Left renal cortex interstitium (tissue), 4 donors: ENCODE data around the gene TCF23. TPM values are rescaled to one million over a fixed set of nuclear protein-coding genes. Genes with fewer than 3 reads are reported as not detected.
"Not testable (repeated sequence)": the region's sequence is repeated elsewhere in the genome, so short reads cannot be mapped to it uniquely, and the experiment has no call there.

ENCODE experiments used
- DNase-seq, 4 donors: peaks; one replicate each; pipeline ENCODE4 v3.0.0-alpha.2; 2013; ENCODE audit warnings: low read depth in 4 of 4, low spot score in 2 of 4, missing footprints in 1 of 4
- polyA plus RNA-seq, 4 donors: library from polyadenylated mRNA; unstranded; fragments of 120-200 nt; gene quantifications; one replicate each; pipeline ENCODE4 v1.2.1, GENCODE V29; 2013; ENCODE audit not compliant: insufficient read length in 4 of 4

Gene TCF23
- polyA plus RNA-seq, 4 donors: 0.42 to 0.76 (median 0.70) TPM

DNA sequence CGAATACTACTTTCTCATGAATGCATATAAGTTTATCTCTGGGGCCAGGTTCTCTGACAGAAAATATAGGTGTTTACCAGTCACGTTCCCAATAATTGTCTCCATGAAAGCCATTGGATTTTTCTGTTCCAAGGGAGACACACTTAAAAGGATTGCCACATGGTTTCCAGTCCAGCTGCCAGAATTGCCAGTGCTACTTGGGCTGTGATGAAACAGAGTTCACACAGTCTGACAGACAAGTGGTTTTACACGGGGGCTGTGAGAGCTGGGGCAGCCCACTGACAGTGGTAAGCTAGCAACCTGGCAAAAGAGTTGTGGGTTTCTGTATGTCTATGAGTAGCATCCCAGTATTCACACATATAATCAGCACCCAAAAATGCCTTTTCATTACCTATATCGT, 35.3 kb downstream of the TCF23 start:
- no peak for DNase-seq

- no peak for DNase-seq
Measured at GRCh38 chr2:27185331-27186026, 36.7 kb downstream of the TCF23 start.

DNA sequence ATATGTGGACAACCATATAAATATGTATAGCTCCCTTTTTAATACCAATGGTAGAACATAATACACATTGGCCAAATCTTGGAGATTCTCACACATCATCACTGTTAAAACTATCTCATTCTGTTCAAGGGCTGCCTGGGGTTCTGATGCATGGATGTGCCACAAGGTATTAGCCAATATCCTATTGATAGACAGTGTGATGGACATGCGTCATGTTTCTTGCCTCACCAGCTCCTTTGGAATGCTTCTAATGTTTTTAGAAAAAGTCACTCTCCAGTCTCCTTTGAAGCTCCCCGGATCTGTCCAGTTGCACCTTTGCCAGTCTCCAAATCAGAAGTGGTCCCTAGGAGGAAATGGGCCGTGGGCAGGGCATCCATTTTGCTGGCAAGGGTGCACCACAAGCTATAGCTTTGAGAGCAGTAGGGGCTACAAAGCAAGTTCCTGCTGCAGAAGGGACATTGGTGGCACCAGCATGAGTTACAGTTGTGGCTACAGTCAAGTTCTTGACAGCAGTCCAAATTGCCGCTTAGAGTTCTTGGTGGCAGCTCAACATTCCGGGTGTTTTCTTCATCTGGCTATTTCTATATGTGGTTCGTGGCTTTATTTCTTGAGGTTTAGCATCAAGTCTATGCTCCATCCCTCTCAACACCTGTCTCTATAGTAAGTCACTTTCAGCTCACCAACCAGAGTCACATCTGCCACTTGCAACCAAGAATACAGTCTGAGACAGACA, 38.0 kb downstream of the TCF23 start:
- no peak for DNase-seq

- no peak for DNase-seq
Measured at GRCh38 chr2:27189989-27190388, 41.2 kb downstream of the TCF23 start.

- DNase-seq: peak in 2 of 4 donors; percentile 28 to 54
Measured at GRCh38 chr2:27191070-27191829, 42.4 kb downstream of the TCF23 start.

DNA sequence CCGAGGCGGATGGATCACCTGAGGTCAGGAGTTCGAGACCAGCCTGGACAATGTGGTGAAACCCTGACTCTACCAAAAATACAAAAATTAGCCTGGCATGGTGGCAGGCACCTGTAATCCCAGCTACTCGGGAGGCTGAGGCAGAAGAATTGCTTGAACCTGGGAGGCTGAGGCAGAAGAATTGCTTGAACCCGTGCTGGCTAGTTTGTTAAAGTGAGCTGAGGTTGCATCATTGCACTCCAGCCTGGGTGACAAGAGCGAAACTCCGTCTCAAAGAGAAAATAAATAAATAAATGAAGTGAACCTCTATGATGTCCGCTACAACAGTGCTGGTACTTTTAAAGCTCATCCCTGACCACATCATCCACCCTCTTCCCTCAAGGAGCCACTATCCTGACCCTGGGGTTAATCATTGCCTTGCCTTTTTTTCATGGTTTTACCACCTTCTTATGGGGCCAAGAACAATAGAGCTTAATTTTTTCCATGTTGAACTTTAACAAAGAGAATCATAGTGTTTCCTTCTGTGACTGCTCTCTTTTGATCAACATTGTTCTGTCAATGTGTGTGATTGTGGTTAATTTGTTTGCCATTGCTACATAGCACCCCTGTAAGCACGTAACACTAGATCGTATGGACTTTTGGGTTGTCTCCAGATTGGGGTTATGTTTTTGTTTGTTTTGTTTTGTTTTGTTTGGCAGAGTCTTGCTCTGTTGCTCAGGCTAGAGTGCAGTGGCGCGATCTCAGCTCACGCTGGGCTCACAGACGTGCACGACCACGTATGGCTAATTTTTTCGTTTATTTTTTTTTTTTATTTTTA, 45.9 kb downstream of the TCF23 start:
- no peak for DNase-seq

- not testable (repeated sequence) for DNase-seq
Measured at GRCh38 chr2:27195799-27196198, 47.0 kb downstream of the TCF23 start.

DNA sequence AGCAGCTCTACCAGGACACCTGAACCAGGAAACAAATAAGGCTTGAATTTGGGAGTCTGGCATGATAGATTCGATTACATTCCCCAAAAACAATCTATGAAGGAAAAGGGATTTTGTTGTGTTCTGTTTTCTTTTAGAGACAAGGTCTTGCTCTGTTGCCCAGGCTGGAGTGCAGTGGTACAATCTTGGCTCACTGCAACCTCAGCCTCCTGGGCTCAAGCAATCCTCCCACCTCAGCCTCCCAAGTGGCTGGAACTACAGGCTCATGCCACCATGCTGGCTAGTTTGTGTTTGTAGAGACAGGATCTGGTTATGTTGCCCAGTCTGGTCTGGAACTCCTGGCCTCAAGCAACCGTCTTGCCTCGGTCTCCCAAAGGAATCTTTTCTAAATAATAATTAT, 49.3 kb downstream of the TCF23 start:
- DNase-seq: not testable (repeated sequence)

GRCh38 chr2:27198627-27199026, 49.8 kb downstream of the TCF23 start:
- no peak for DNase-seq

GRCh38 chr2:27199241-27199640, 50.4 kb downstream of the TCF23 start:
- no peak for DNase-seq

DNA sequence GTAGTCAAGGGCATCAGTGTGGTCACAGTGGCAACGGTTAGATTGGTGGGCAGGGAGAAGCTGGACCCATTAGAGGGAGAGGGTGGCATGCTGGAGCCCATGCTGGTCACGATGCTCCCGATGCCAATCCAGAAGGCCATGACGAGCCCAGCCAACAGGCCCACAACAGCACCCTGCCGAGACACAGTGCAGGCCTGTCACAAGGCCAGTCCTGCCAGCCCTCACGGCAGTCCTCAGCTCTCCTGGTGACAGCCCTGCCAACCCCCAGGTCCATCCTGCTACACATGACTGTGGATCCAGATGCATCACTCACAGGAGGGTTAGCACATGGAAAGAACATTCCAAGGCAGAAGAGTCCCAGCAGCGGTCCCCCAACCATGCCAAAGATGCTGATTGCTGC, 52.9 kb downstream of the TCF23 start:
- DNase-seq: no peak

DNA sequence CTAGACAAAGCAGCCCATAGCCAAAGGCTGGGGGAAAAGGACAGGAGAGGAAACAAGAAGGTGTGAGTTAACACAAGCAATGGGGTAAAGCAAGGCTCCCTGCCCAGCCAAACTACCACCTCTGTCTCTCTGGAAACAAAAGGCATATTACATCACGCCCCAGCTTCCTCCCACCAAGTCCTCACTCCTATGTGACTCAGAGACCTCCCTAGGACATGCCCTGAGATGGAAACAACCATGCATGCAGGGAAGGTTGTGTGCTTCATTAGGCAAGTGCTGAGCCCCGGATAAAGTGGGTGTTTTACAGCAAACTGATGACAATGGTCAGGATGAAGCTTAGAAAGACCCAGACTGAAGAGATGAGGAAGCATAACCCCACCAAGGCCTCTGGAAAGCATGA, 54.0 kb downstream of the TCF23 start:
- DNase-seq: no peak

GRCh38 chr2:27203741-27204140, 54.9 kb downstream of the TCF23 start:
- no peak for DNase-seq

- DNase-seq: no peak
Measured at GRCh38 chr2:27204566-27204965, 55.8 kb downstream of the TCF23 start.

DNA sequence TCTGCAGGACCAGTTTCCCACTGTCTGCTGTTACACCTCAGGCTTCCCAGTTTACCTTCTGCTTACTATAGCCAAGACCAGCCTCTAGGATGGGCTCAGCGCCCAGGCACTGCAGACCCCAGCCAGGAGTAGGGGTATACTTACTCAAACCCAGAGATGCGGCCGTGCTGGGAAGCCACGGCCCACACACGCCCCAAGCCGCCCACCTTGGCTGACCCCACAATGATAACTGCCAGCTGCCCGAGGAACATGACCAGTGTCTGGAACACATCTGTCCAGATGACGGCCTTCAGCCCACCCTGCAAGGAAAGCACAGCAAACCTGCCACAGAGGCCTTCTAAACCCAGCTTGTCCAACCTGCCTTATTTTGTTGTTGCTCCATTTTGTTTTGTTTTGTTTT, 56.4 kb downstream of the TCF23 start:
- no peak for DNase-seq

DNA sequence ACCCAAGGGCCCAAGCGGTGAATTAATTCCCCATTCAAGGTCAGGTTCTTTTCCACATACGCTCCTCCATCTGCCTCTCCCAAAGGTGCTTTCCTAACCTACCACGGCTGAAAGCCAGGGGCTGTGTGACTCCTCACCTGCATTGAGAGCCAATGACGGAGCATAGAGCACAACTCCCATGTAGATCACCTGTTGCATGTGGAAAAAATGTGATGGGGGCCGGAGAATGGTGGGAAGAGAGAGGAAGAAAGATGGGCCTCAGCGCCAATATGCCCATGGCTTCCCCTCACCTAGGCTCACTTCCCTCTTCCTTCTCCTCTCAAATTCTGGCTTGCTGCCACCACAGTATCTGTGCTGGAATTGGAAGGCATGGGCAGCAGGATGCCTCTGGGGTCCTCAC, 57.5 kb downstream of the TCF23 start:
- no peak for DNase-seq

Other genes starting within 250 kb of the TCF23 start
- gene MAPRE3, start 178.4 kb upstream of the TCF23 start, polyA plus RNA-seq: 10 to 100 TPM; 11.2 to 16.6 (median 13.6) TPM
- gene TMEM214, start 116.0 kb upstream of the TCF23 start, polyA plus RNA-seq: 10 to 100 TPM; 52.6 to 75.7 (median 61.0) TPM
- gene AGBL5, start 97.3 kb upstream of the TCF23 start, polyA plus RNA-seq: 10 to 100 TPM; 58.7 to 71.0 (median 65.6) TPM
- 100 to 1,000 TPM; 222 to 297 (median 264) TPM for gene OST4, start 77.3 kb upstream of the TCF23 start, polyA plus RNA-seq
- 100 to 1,000 TPM in 2 of 4 donors, 10 to 100 TPM in 2; 75.5 to 182 (median 99.1) TPM for gene EMILIN1, start 70.4 kb upstream of the TCF23 start, polyA plus RNA-seq
- 10 to 100 TPM; 45.4 to 55.6 (median 52.0) TPM for gene KHK, start 62.2 kb upstream of the TCF23 start, polyA plus RNA-seq
- 1 to 10 TPM; 5.4 to 7.3 (median 6.5) TPM for gene CGREF1, start 29.9 kb upstream of the TCF23 start, polyA plus RNA-seq
- 1 to 10 TPM in 3 of 4 donors, under 1 TPM in 1; 0.99 to 2.0 (median 1.3) TPM for gene ABHD1, start 25.2 kb upstream of the TCF23 start, polyA plus RNA-seq
- gene PREB, start 14.4 kb upstream of the TCF23 start, polyA plus RNA-seq: 10 to 100 TPM; 46.6 to 54.1 (median 52.2) TPM
- not detected for gene PRR30, start 9.6 kb upstream of the TCF23 start, polyA plus RNA-seq
- 100 to 1,000 TPM; 144 to 186 (median 158) TPM for gene ATRAID, start 63.0 kb downstream of the TCF23 start, polyA plus RNA-seq
- 10 to 100 TPM; 29.6 to 48.6 (median 39.4) TPM for gene SLC5A6, start 63.3 kb downstream of the TCF23 start, polyA plus RNA-seq
- gene CAD, start 68.4 kb downstream of the TCF23 start, polyA plus RNA-seq: 10 to 100 TPM; 34.7 to 63.8 (median 46.3) TPM
- 10 to 100 TPM in 1 of 4 donors, 1 to 10 TPM in 3; 5.3 to 11.2 (median 7.0) TPM for gene SLC30A3, start 114.0 kb downstream of the TCF23 start, polyA plus RNA-seq
- gene DNAJC5G, start 126.4 kb downstream of the TCF23 start, polyA plus RNA-seq: 1 to 10 TPM in 2 of 4 donors, under 1 TPM in 2; 0.43 to 1.6 (median 0.83) TPM
- gene TRIM54, start 133.4 kb downstream of the TCF23 start, polyA plus RNA-seq: 1 to 10 TPM; 3.4 to 8.7 (median 4.7) TPM
- 1 to 10 TPM in 2 of 4 donors, under 1 TPM in 2; 0.59 to 1.5 (median 1.1) TPM for gene UCN, start 159.4 kb downstream of the TCF23 start, polyA plus RNA-seq
- 10 to 100 TPM; 69.5 to 93.3 (median 80.5) TPM for gene MPV17, start 174.1 kb downstream of the TCF23 start, polyA plus RNA-seq
- gene GTF3C2, start 207.8 kb downstream of the TCF23 start, polyA plus RNA-seq: 10 to 100 TPM; 65.4 to 82.3 (median 73.2) TPM
- gene EIF2B4, start 221.3 kb downstream of the TCF23 start, polyA plus RNA-seq: 10 to 100 TPM; 44.1 to 58.6 (median 52.8) TPM
- 100 to 1,000 TPM in 3 of 4 donors, 10 to 100 TPM in 1; 99.0 to 127 (median 108) TPM for gene SNX17, start 221.6 kb downstream of the TCF23 start, polyA plus RNA-seq
- 10 to 100 TPM; 16.4 to 28.5 (median 21.2) TPM for gene ZNF513, start 231.7 kb downstream of the TCF23 start, polyA plus RNA-seq